Right ventricle myocardium superior (tissue), 1 donor: ENCODE data around the gene UPK1B. TPM values are rescaled to one million over a fixed set of nuclear protein-coding genes. Genes with fewer than 3 reads are reported as not detected.

Experiments used
- ATAC-seq: fragments of 200-7000 bp; cut with Tn5 transposase; one replicate; pipeline ENCODE4 v1.9.1; 2020; ENCODE audit warnings: mild to moderate bottlenecking; ENCODE audit not compliant: poor library complexity
- DNase-seq: peaks from one replicate; pipeline ENCODE4 v3.0.0-alpha.2; 2020
- intact Hi-C: fragments of 100-400 bp; cut with DNase I; formaldehyde crosslinking; loops from one replicate; pipeline ENCODE4 v1.11.2; 2022
- total RNA-seq: library from RNA; stranded (reverse); fragmentation: NEBNext Ultra II Directional; extraction: Animal tissue kit (Norgen Biotek cat#: 25700); gene quantifications from one replicate; pipeline ENCODE4 v1.2.1, GENCODE V29; 2021
- donor health status: DM: no; HTN: yes; CAD: no; lungs with severe emphysema.

Gene UPK1B
- total RNA-seq, 1 donor from 2014 or later = not detected

DNA sequence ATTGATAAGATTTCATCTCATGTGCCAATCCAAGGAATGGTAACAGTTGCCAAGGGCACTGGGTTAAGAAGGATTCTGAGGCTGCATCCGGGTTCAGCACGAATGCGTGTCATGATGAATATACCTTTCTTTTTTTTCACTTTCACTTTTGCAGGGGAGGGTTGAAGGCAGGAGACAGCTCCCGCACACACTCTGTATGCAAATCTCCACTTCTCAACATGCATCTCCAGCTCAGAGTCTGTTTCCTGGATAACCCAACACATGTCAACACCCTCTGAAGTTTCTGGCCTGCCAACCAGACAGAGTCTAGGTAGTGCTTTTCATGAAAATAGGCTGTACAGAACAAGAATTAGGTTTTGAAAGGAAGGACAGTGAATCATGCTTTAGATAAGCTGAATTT, 45.7 kb downstream of the UPK1B start:
- DNase-seq (no peak), ATAC-seq (no peak)
- intact Hi-C loops = no loop called here

DNA sequence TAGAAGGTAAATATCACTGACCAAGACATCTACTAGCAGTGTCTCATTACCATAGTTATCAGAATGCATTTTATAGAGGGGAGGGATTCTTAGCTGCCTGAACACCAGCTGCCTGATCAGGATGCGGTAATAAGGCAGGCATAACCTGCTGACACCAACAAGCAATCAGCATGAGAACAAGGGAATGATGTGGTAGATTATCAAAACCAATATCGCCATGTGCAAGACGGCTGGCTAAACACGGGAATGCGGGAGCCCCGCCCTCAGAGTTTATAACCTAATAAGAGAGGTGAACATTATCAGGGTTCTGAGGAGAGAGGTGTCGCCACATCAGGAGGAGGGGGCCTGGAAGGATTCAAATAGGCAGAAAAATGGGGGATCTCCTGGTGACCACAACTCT, 46.8 kb downstream of the UPK1B start:
- intact Hi-C loops = no loop called here
- ATAC-seq (no peak), DNase-seq (no peak)

DNA sequence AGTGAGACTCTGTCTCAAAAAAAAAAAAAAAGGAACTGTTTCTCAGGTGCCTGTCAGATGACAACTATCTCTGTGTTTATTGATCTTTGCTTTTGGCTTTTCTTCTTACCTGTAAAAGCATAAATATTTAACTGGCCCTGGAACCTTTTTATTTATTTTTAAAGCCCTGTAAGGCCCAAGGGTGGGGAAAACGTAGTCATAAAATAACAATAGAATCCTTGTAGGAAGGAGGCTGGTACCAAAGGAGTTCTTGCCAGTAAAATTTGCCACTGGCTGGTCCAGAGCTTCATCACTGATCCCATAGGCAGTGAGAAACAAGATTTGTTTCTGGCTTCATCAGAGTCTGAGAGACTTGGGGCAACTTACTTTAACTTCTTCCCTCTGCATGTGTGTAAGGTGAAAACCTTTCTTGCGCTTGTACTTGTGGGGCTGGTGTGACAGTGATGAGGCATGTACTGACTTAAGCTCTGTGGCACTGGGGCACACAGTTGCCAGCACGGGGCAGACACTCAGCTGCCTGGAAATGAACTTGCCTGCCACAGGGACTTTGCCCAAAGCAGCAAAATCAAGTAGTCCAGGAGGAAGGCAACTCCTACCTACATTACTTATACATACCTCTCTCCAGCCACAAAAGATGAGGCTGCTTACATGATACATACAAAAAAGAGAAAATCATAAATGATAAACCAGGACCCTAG, 47.7 kb downstream of the UPK1B start:
- intact Hi-C loops = no loop called here
- ATAC-seq = no peak
- no peak for DNase-seq

DNA sequence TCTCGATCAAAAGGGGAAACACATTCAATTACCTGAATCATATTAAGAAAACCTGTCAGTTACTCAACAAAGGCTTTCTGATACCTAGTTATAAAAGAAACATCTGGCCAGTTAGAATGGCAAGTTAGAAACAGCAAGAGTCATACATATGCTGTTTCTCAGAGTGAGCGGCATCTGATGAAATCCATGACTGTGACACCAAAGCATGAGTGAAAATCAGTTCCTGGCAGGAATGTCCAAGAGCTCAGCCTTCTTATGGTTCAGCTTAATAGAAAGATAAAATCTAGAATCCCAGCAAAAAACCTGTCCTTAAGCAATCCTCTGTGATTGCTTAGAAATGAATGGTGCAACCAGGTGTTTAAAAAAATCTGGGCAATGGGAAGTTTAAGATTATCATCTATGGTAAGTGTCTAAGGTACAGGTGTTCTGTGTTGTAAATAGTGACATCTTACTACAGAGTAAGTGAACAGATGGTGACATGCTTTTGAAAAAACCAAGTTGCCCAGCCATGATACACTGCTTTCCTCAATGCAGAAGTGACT, 48.5 kb downstream of the UPK1B start:
- intact Hi-C loops = no loop called here
- no peak for DNase-seq
- no peak for ATAC-seq

GRCh38 chr3:119222391-119222790, 49.0 kb downstream of the UPK1B start:
- no peak for DNase-seq
- no peak for ATAC-seq
- intact Hi-C loops = no loop called here

GRCh38 chr3:119223511-119223910, 50.1 kb downstream of the UPK1B start:
- intact Hi-C loops = no loop called here
- ATAC-seq (no peak), DNase-seq (no peak)

DNA sequence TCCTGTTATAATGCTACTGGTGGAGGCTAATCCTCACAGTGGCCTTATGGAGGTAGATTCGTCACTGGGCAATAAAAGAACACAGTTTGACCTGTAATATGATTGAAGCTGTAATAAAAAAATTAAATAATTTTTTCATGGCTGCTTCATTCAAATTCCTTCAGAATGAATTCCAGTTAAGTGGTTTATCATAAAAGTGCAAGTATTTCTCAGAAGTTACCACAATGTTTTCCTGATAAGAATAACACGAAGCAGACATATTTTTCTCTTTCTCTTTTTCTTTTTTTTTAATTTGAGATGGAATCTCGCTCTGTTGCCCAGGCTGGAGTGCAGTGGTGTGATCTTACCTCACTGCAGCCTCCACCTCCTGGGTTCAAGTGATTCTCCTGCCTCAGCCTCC, 51.7 kb downstream of the UPK1B start:
- intact Hi-C loops = no loop called here
- ATAC-seq = no peak

DNA sequence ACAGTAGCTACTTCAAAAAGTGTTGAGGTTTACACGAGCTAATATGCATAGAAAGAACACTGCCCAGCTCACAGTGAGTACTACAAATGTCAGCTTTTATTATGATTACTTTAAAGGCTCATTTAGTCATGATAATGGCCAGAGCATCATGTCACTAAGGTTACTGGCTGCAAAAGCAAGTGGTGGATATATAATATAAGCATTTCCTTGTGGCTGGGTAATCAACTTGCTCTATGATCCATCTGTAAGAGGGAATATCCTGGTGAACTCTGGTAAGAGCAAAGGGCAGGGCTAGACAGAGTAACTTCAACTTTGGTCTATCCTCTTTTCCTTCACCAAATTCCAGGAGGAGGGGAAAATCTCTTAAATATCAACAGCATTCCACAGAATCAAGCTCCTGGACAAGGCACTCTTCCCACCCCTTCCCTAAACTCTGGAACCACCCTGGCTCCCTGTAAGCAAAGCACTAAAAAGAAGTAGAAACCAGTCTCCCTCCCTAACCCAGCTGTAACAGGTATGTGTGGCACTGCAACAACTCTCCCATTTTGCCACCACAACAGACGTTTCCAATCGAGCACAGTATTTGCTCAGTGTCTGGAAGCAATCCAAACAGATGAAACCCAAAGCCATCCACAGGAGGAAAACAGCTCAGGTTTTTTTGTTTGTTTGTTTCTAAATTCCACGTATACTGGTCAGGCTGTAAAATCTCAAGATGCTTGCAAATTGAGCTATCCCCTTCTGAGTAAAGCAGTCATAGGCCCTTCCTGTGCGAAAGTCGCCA, 53.9 kb downstream of the UPK1B start:
- no peak for ATAC-seq
- intact Hi-C loops = no loop called here
- DNase-seq = no peak

More for the DNA sequence above, 51.7 kb downstream of the UPK1B start:
- DNase-seq = no peak

- ATAC-seq (no peak), DNase-seq (no peak)
- intact Hi-C loops = no loop called here
Measured at GRCh38 chr3:119228373-119229145, 55.2 kb downstream of the UPK1B start.

DNA sequence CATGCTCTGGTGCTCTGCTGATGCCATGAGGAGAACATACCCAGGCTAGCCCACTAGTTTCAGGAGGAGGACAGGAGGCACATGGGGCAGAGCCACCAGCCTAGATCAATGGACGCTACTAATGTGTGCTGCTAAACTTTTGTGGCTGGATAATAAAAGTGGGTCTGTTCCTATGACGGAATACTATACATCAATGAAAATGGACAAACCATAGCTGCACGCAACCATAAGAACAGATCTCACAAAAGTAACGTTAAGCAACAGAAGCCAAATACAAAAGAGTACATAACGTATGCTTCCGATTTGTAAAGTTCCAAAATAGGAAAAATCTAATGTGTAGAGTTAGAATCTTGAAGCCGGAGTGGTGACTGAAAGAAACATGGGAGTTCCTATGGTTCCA, 55.8 kb downstream of the UPK1B start:
- ATAC-seq = no peak
- no peak for DNase-seq
- intact Hi-C loops = no loop called here

DNA sequence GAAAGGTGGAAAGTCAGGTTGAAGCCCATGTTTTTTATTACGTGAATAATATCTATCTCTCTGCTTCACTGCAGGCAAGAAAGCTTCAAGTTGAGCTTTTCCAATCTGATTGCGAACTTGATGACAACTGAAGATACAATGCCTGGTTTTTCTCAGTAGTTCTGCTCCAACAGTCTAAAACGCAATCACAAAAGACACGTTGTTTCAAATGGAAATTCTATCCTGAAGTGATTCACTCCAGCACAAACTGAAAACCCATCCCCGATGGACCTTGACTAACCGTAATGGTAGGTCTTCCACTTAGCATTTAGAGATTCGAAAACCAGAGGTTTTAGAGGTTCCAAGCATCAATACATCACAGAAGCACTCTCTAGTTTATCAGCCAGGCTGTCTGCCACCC, 56.7 kb downstream of the UPK1B start:
- DNase-seq = no peak
- ATAC-seq = no peak
- intact Hi-C loops = no loop called here

DNA sequence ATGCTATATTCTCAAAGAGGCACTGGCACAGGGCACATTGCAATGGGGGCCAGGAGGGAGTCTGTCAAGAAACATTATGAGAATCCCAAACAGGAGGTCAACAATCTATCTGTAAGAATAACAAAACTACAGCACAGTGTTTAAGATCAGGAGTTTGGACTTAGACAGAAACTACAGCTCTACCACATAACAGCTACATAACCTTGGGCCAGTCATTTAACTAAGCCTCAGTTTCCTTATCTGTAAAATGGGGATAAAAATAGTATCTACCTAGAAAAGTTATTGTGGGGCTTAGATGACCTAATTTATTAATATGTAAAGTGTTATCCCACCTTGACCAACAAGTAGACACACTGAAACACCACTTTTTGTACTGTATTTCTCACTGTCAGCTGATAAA, 57.3 kb downstream of the UPK1B start:
- intact Hi-C loops = no loop called here
- ATAC-seq (no peak), DNase-seq (no peak)

DNA sequence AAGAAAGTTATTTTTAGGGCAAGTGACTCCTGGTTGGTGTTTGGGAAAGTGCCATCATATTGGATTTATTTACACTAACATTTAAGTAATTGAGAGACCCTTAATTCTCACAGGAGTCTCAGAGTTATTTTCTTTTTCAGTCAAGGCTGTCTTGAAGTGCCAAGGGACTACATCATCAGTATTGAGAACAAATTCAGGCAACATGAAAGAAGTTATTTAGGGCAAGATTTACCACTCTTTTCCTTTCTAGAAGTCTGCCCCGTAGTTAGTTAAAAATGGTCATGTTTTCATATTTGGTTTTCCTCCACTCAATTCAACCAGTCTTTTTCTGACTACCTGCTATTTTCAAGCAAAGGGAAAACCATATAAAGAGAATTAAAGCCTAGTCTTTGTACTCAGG, 61.2 kb downstream of the UPK1B start:
- DNase-seq (no peak), ATAC-seq (no peak)
- intact Hi-C loops = no loop called here

DNA sequence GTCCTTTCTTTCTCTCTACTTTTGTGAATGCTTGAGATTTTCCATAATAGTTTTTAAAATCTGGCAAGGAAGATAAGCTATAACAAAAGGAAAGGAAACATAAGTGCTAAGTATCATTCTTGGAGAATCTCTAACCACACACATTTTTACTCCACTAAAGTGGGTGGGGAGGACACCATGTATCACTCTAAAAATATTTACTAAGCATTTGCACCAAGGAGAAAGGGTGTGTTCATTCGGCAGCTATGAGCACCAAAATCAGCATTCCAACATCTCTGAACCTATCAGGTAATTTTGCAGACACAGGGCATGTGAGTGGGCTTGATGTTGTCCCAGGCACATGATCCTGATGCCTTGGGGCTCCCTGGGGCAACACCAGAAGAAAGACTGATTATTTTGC, 61.8 kb downstream of the UPK1B start:
- intact Hi-C loops = no loop called here
- ATAC-seq (no peak), DNase-seq (no peak)

- ATAC-seq = no peak
- peak; percentile 62 for DNase-seq
- intact Hi-C loops = no loop called here
Measured at GRCh38 chr3:119236756-119237155, 63.4 kb downstream of the UPK1B start.

DNA sequence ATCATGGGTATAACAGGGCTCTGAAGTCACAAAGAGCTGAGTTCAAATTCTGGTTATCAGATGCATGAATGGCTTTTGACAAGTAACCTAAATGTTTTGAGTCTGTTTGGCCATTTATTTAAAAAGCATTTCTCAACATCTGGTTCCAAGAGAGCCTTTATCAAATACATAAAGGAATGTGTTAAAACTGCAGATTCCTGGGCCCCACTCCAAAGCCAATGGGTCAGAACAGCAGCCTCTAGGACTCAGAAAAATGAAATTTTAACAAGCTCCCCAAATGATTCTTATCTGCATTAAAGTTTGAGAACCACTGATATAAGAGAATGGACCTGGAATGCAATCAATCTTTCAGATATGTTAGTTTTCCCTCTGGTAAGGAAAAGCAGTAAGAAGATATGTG, 63.9 kb downstream of the UPK1B start:
- intact Hi-C loops = no loop called here
- DNase-seq (no peak), ATAC-seq (no peak)

DNA sequence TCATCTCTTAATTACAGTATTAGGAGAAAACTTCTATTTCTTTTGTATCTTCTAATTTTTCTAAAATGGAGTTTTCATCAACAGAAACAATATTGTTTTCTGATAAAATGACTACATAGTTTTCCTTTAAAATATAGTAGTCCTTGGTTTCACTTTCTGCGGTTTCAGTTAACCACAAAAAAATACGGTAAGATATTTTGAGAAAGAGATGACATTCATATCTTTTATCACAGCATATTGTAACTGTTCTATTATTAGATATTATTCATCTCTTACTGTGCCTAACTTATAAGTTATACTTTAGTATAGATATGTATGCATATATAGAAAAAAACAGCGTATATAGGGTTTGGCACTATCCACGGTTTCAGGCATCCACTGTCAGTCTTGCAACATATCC, 65.0 kb downstream of the UPK1B start:
- DNase-seq (no peak), ATAC-seq (no peak)
- intact Hi-C loops = no loop called here

DNA sequence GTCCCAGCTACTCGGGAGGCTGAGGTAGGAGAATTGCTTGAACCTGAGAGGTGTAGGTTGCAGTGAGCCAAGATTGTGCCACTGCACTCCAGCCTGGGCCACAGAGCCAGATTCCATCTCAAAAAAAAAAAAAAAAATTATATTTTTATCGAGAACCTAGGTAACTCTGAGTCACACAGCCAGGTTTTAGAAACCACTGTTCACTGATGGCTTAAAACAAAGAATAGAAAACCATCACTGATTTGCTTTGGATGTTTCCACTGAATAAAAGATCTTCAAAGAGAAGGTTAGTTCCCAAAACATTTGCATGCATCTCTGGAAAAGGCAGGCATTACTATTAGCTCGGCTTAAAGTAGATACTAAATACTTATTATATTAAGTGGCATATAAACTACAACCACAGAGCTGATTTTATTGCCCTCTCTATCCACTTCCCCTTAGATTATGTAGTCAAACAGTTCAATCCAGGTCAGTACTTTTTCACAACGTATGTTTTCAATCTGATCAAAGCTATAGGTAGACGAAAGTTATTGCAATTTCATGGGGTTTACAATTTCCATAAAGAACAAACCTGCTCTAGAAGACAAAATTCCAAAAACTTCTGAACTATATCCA, 65.9 kb downstream of the UPK1B start:
- ATAC-seq (no peak), DNase-seq (no peak)
- intact Hi-C loops = no loop called here

DNA sequence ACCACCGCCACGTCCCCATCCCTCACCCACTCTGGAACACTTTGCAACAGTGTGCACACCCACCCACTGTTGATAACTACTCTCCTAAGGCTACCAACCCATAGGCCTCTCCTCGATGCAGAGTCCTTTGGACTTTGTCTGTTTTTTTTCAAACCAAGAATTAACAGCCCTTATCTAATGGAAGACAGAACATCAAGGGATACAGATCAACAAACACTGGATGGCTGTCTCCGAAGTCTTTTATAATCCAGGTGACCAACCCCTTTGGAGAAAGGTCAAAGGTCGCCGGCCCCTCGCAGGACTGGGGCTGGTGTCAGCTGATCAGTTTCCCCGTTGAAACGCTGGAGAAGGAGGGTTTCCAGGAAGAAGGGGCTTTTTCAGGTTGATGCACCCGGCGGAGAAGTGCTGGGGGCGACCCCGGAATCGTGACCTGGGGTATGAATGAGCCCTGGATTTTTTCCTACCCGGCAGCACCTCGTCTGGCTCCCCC, 66.7 kb downstream of the UPK1B start:
- DNase-seq = no peak
- ATAC-seq = peak; percentile 13
- intact Hi-C loops = no loop called here
